ENCODE results near the gene USP17L13.
"Not testable (repeated sequence)": the region's sequence is repeated elsewhere in the genome, so short reads cannot be mapped to it uniquely, and the experiment has no call there.

GRCh38 chr4:9262572-9262971 lies 37.9 kb downstream of the USP17L13 start, which contains the start of gene USP17L21:
- TF ChIP-seq POLR2A, CTCF (IDR thresholded peaks at IDR 0.05): not testable (repeated sequence)
